ENCODE results near the gene AP5S1. TPM values are rescaled to one million over a fixed set of nuclear protein-coding genes. Genes with fewer than 3 reads are reported as not detected.
A peak's percentile ranks its signal among the peaks of the same experiment; 100 is the strongest.
"Not testable (repeated sequence)": the region's sequence is repeated elsewhere in the genome, so short reads cannot be mapped to it uniquely, and the experiment has no call there.

The AP5S1 gene
- total RNA-seq, 6 experiments from 2014 or later = 17.7 to 21.7 (median 19.4) TPM

DNA sequence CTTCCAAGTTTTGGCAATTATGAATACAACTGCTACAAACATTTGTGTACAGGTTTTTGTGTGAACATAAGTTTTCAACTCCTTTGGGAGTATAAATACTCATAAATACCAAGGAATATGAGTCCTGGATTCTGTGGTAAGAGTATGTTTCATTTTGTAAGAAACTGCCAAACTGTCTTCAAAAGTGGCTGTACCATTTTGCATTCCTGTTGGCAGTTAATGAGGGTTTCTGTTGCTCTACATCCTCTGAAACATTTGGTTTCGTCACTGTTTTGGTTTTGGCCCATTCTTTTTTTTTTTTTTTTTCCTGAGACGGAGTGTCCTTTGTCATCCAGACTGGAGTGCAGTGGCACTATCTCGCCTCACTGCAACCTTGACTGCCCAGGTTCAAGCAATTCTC, 8.5 kb downstream of the AP5S1 start:
- Mint-ChIP-seq H3K27me3 (ENCODE audit: insufficient read depth) (no peaks in the 10 kb centered on the region; the same call in 1 of the 2 replicates), H3K4me1 (ENCODE audit: low read depth) (peaks cover 6% of the 10 kb centered on the region; the same call in 1 of the 2 replicates), H3K4me3 (no peak overlapping the region), H3K36me3 (ENCODE audit: low read depth) (peaks cover 31% of the 10 kb centered on the region), H3K27ac (no peak overlapping the region), H3K9me3 (no peaks in the 10 kb centered on the region)
- DNase-seq = no peak
- TF ChIP-seq, protein P1, sequence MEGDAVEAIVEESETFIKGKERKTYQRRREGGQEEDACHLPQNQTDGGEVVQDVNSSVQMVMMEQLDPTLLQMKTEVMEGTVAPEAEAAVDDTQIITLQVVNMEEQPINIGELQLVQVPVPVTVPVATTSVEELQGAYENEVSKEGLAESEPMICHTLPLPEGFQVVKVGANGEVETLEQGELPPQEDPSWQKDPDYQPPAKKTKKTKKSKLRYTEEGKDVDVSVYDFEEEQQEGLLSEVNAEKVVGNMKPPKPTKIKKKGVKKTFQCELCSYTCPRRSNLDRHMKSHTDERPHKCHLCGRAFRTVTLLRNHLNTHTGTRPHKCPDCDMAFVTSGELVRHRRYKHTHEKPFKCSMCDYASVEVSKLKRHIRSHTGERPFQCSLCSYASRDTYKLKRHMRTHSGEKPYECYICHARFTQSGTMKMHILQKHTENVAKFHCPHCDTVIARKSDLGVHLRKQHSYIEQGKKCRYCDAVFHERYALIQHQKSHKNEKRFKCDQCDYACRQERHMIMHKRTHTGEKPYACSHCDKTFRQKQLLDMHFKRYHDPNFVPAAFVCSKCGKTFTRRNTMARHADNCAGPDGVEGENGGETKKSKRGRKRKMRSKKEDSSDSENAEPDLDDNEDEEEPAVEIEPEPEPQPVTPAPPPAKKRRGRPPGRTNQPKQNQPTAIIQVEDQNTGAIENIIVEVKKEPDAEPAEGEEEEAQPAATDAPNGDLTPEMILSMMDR (IDR thresholded peaks at IDR 0.05) = no peak

DNA sequence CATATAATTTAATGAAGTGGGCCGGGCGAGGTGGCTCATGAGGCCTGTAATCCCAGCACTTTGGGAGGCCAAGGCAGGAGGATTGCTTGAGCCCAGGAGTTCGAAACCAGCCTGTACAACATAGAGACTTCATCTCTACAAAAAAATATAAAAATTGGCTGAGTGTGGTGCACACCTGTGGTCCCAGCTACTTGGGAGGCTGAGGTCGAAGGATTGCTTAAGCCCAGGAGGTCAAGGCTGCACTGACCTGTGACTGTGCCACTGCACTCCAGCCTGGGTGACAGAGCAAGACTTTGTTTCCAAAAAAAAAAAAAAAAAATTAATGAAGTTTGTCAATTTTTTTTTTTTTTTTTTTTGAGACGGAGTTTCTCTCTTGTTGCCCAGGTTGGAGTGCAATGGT, 9.5 kb downstream of the AP5S1 start:
- not testable (repeated sequence) for H3K27me3 Mint-ChIP-seq (ENCODE audit: insufficient read depth); DNase-seq; H3K4me3 Mint-ChIP-seq; H3K9me3 Mint-ChIP-seq; H3K4me1 Mint-ChIP-seq (ENCODE audit: low read depth); H3K27ac Mint-ChIP-seq
- peaks cover 32% of the 10 kb centered on the region for H3K36me3 Mint-ChIP-seq (ENCODE audit: low read depth)

DNA sequence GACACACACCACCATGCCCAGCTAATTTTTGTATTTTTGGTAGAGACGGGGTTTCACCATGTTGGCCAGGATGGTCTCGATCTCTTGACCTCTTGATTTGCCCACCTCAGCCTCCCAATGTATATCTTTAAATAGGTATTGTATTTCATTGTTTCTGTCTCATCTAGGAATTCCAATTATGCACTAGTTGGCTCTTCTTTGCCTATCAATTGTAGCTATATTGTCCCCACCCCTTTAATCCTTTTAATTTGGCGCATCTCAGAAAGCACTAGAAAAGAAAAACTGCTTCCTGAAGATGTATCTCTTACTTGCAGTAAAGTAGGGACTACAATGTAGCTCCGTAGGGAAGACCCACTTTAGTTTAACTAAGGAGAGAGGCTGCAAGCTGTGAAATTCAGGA, 15.8 kb downstream of the AP5S1 start:
- TF ChIP-seq, protein P1 (IDR thresholded peaks at IDR 0.05) = no peak
- H3K4me3 Mint-ChIP-seq = no peak overlapping the region
- no peaks in the 10 kb centered on the region for H3K9me3 Mint-ChIP-seq
- no peak overlapping the region for H3K27ac Mint-ChIP-seq
- H3K36me3 Mint-ChIP-seq (ENCODE audit: low read depth) = peaks cover 26% of the 10 kb centered on the region
- no peak for DNase-seq
- H3K27me3 Mint-ChIP-seq (ENCODE audit: insufficient read depth) = peaks cover 2% of the 10 kb centered on the region; the same call in 1 of the 2 replicates
- 0 out of 2 replicates have a peak, but pooled peaks cover 14% of the 10 kb centered on the region for H3K4me1 Mint-ChIP-seq (ENCODE audit: low read depth)

DNA sequence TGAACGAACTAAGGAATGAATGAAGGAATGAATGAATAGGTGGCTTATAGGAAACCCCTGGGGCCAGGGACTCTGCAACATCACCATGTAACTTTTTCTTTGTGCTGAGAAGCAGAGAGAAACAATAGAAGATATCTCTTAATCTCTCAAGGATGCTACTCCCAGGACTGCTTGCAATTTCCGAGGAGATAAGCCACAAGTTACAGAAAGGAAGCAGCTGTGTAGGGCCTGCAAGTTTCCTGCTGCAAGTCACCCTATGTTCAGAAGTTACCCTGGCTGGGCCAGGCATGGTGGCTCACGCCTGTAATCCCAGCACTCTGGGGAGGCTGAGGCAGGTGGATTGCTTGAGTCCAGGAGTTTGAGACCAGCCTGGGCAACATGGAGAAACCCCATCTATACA, 19.0 kb downstream of the AP5S1 start:
- Mint-ChIP-seq H3K27me3 (ENCODE audit: insufficient read depth) (peaks cover 2% of the 10 kb centered on the region; the same call in 1 of the 2 replicates), H3K27ac (peak overlapping the region; percentile 14; the same call in 1 of the 2 replicates), H3K9me3 (no peaks in the 10 kb centered on the region), H3K4me1 (ENCODE audit: low read depth) (peaks cover 25% of the 10 kb centered on the region), H3K36me3 (ENCODE audit: low read depth) (peaks cover 18% of the 10 kb centered on the region), H3K4me3 (no peak overlapping the region)
- TF ChIP-seq, protein P1 (IDR thresholded peaks at IDR 0.05) = no peak
- no peak for DNase-seq

DNA sequence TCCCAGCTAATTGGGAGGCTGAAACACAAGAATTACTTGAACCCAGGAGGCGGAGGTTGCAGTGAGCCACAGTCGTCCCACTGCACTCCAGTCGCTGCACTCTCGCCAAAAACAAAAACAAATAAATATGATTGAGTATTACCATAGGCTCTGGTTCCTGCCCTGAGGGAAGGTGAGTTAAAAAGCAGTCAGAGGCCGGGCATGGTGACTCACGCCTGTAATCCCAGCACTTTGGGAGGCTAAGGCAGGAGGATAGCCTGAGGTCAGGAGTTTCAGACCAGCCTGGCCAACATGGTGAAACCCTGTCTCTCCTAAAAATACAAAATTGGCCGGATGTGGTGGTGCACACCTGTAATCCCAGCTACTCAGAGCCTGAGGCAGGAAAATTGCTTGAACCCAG, 19.9 kb downstream of the AP5S1 start:
- not testable (repeated sequence) for H3K27me3 Mint-ChIP-seq (ENCODE audit: insufficient read depth); H3K4me3 Mint-ChIP-seq; H3K27ac Mint-ChIP-seq; H3K9me3 Mint-ChIP-seq
- DNase-seq = peak; percentile 33
- peaks cover 27% of the 10 kb centered on the region for H3K4me1 Mint-ChIP-seq (ENCODE audit: low read depth)
- peaks cover 18% of the 10 kb centered on the region for H3K36me3 Mint-ChIP-seq (ENCODE audit: low read depth)

DNA sequence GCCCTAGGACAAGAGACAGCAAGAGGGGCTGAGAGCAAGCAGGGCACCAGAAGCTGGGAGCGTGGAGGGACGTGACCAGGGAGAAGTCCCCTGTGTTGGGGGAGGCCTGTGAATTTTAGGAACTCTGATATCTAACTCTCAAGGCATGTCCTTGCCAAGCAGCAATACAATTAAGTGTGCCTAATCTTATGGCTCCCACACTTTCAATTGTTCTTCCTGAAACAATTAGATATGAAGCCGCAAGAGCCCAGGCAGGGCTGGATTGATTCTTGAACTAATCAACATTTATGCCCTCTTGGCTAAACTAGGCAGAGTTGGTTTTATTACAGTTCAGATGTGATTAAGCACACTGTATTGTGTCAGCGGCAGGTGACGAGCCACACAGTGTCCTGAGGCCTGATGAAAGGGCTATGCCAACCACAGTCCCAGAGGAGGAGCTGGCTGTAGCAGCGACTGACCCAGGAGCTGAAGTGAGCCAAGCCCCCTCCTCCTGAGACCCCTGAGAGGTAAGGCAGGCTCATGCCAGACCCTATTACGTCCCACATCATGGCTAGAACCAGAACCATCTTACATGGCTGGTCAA, 22.1 kb downstream of the AP5S1 start:
- Mint-ChIP-seq H3K27me3 (ENCODE audit: insufficient read depth) (no peaks in the 10 kb centered on the region), H3K9me3 (no peaks in the 10 kb centered on the region), H3K4me3 (no peak overlapping the region), H3K4me1 (ENCODE audit: low read depth) (peaks cover 34% of the 10 kb centered on the region), H3K27ac (peak overlapping the region; percentile 24; the same call in 1 of the 2 replicates), H3K36me3 (ENCODE audit: low read depth) (peaks cover 11% of the 10 kb centered on the region)
- no peak for DNase-seq
- TF ChIP-seq, protein P1 (IDR thresholded peaks at IDR 0.05) = no peak

Measured in HFFc6 (cell line).